Tibial nerve (tissue), 4 donors: ENCODE data around the gene SUMO3. TPM values are rescaled to one million over a fixed set of nuclear protein-coding genes. Genes with fewer than 3 reads are reported as not detected.

Experiments
- DNase-seq, 2 donors: peaks; one replicate each; pipeline ENCODE4 v3.0.0-alpha.2; 2019; ENCODE audit warnings: low spot score in 2 of 2
- H3K27ac ChIP-seq, 4 donors: fragments of 200-600 bp; sonication (generic) in 3 of 4; one replicate each; pipeline ENCODE4 v1.5.1; 2017 to 2019; ENCODE audit warnings: mild to moderate bottlenecking in 1 of 4
- H3K27me3 ChIP-seq, 2 donors: fragments of 200-600 bp; sonication (generic) in 1 of 2; one replicate each; pipeline versions ENCODE4 v1.5.1 to v1.6.0; 2017 to 2019
- H3K36me3 ChIP-seq, 3 donors: fragments of 200-600 bp; sonication (generic); one replicate each; pipeline ENCODE4 v1.5.1; 2018 to 2019
- H3K4me1 ChIP-seq, 4 donors: fragments of 200-600 bp; sonication (generic) in 3 of 4; one replicate each; pipeline ENCODE4 v1.5.1; 2017 to 2019
- H3K4me3 ChIP-seq, 4 donors: fragments of 200-600 bp; sonication (generic) in 3 of 4; one replicate each; pipeline ENCODE4 v1.5.1; 2017 to 2019; ENCODE audit warnings: mild to moderate bottlenecking in 1 of 4, moderate library complexity in 1 of 4
- H3K9me3 ChIP-seq, 4 donors: fragments of 200-600 bp; sonication (generic) in 3 of 4; one replicate each; pipeline ENCODE4 v1.5.1; 2017 to 2019
- EP300 ChIP-seq, 2 donors: sonication (generic); formaldehyde crosslinking; IDR thresholded peaks; one replicate each; pipeline ENCODE4 v1.6.1; 2017; ENCODE audit warnings: antibody characterized with exemption in 2 of 2, mild to moderate bottlenecking in 1 of 2
- POLR2A ChIP-seq, 2 donors: fragments of 450-650 bp; IDR thresholded peaks; one replicate each; pipeline ENCODE4 v1.6.1; 2017; ENCODE audit warnings: antibody characterized with exemption in 2 of 2, mild to moderate bottlenecking in 2 of 2, moderate library complexity in 2 of 2
- WGBS, 2 donors: methylation state at CpG; one replicate each; pipeline ENCODE4 v1.1.5; 2018; 5-methylcytosine and 5-hydroxymethylcytosine counted together
- total RNA-seq, 4 donors: library from RNA; depleted of rRNA; stranded (reverse); fragments of >200 nt; gene quantifications; one replicate each; pipeline ENCODE4 v1.1.0, GENCODE V29; 2016
- TF ChIP-seq, protein P1 (sequence below), 5 experiments: fragments of 200-600 bp in 3 of 5; fragments of 450-650 bp in 2 of 5; sonication (generic) in 3 of 5; IDR thresholded peaks; one replicate each; pipeline ENCODE4 v1.5.1; 2016 to 2019; ENCODE audit warnings: antibody characterized with exemption in 5 of 5, mild to moderate bottlenecking in 3 of 5, moderate library complexity in 2 of 5

Gene SUMO3
- total RNA-seq, 4 donors from 2014 or later: 59.9 to 70.8 (median 62.1) TPM

DNA sequence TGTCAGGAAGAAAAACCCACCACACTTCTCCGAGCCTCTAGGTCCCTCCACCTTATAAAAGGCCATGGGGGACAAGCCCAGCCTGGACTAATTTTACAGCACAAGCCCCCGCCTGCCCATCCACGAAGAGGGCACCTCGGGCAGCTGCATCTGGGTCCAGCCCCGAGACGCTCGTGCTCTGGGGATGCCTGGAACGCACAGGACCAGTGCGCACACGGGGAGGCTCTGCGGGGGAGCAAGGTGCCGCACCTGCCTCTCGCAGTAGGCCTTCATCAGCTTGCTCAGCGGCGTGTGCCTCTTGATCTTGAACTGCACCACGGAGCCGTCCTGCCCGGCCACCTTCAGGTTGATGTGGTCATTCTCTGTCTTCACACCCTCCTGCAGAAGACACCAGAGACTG lies 4.1 kb downstream of the SUMO3 start:
- Histone ChIP-seq H3K4me1 (peaks cover 0 to 48% (median 15%) of the 10 kb centered on the region in 4 donors), H3K9me3 (no peaks in the 10 kb centered on the region), H3K27ac (peak overlapping the region in 1 of 4 donors; percentile 46), H3K4me3 (no peak overlapping the region), H3K27me3 (no peaks in the 10 kb centered on the region), H3K36me3 (peaks cover 0 to 51% (median 0%) of the 10 kb centered on the region in 3 donors)
- TF ChIP-seq POLR2A (IDR thresholded peaks at IDR 0.05): no peak
- TF ChIP-seq EP300 (IDR thresholded peaks at IDR 0.05): no peak
- TF ChIP-seq, protein P1, sequence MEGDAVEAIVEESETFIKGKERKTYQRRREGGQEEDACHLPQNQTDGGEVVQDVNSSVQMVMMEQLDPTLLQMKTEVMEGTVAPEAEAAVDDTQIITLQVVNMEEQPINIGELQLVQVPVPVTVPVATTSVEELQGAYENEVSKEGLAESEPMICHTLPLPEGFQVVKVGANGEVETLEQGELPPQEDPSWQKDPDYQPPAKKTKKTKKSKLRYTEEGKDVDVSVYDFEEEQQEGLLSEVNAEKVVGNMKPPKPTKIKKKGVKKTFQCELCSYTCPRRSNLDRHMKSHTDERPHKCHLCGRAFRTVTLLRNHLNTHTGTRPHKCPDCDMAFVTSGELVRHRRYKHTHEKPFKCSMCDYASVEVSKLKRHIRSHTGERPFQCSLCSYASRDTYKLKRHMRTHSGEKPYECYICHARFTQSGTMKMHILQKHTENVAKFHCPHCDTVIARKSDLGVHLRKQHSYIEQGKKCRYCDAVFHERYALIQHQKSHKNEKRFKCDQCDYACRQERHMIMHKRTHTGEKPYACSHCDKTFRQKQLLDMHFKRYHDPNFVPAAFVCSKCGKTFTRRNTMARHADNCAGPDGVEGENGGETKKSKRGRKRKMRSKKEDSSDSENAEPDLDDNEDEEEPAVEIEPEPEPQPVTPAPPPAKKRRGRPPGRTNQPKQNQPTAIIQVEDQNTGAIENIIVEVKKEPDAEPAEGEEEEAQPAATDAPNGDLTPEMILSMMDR (IDR thresholded peaks at IDR 0.05): no peak
- DNase-seq: no peak
- 87 to 95% methylated on average over 5 to 10 of the region's 18 CpGs for WGBS, 2 donors

- H3K4me1 ChIP-seq: peaks cover 0 to 43% (median 15%) of the 10 kb centered on the region in 4 donors
- peaks cover 0 to 56% (median 0%) of the 10 kb centered on the region in 3 donors for H3K36me3 ChIP-seq
- WGBS, 2 donors: 86 to 90% methylated on average over 10 of the region's 10 CpGs
- H3K9me3 ChIP-seq: no peaks in the 10 kb centered on the region
- no peak overlapping the region for H3K4me3 ChIP-seq
- DNase-seq: no peak
- no peak overlapping the region for H3K27ac ChIP-seq
- no peak for TF ChIP-seq POLR2A (IDR thresholded peaks at IDR 0.05)
- TF ChIP-seq EP300 (IDR thresholded peaks at IDR 0.05): no peak
- TF ChIP-seq, protein P1 (IDR thresholded peaks at IDR 0.05): no peak
- no peaks in the 10 kb centered on the region for H3K27me3 ChIP-seq
Measured at GRCh38 chr21:44813149-44813548, 4.7 kb downstream of the SUMO3 start.

- Histone ChIP-seq H3K4me3 (no peak overlapping the region), H3K27me3 (no peaks in the 10 kb centered on the region), H3K4me1 (peaks cover 0 to 43% (median 15%) of the 10 kb centered on the region in 4 donors), H3K27ac (no peak overlapping the region), H3K36me3 (peaks cover 0 to 61% (median 3%) of the 10 kb centered on the region in 3 donors), H3K9me3 (no peaks in the 10 kb centered on the region)
- TF ChIP-seq EP300 (IDR thresholded peaks at IDR 0.05): no peak
- no peak for TF ChIP-seq POLR2A (IDR thresholded peaks at IDR 0.05)
- TF ChIP-seq, protein P1 (IDR thresholded peaks at IDR 0.05): no peak
- 85 to 90% methylated on average over 12 to 14 of the region's 14 CpGs for WGBS, 2 donors
- DNase-seq: no peak
Measured at GRCh38 chr21:44812640-44813039, 5.2 kb downstream of the SUMO3 start.

DNA sequence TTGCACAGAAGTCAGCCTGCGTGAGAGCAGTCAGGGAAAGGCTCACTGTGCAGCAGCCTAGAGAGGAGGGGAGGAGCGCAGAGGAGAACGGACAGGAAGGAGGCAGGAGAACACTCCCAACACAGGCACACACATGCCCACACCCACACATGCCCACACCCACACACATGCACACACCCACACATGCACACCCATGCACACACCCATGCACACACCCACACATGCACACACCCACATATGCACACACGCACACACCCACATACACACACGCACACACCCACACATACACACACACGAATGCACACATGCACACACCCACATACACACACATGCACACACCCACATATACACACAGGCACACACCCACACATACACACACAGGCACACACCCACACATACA lies 7.1 kb downstream of the SUMO3 start:
- TF ChIP-seq EP300 (IDR thresholded peaks at IDR 0.05) (no peak), POLR2A (IDR thresholded peaks at IDR 0.05) (no peak)
- TF ChIP-seq, protein P1 (IDR thresholded peaks at IDR 0.05): no peak
- Histone ChIP-seq H3K27ac (no peak overlapping the region), H3K36me3 (peaks cover 0 to 80% (median 7%) of the 10 kb centered on the region in 3 donors), H3K4me1 (peaks cover 0 to 27% (median 4%) of the 10 kb centered on the region in 4 donors), H3K4me3 (no peak overlapping the region), H3K27me3 (no peaks in the 10 kb centered on the region), H3K9me3 (no peaks in the 10 kb centered on the region)
- 82 to 86% methylated on average over 5 to 6 of the region's 6 CpGs for WGBS, 2 donors
- DNase-seq: no peak

DNA sequence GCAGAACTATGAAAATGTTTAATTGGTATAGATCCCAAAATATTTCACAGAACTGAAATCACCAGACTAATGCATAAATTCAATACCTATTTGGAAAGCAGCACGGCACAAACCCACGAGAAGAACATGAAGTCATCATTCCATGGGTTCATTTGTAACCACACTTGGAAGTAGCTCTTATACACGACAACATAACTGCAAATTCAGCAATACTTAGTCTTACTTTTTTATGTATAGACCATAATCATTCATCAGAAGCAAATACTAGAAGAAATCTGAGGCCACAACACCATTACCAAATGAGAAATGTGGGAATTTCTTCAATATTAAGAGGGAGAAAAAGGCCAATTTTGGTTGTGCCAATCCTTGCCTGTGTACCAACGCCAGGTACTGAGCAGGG lies 12.0 kb downstream of the SUMO3 start:
- no peaks in the 10 kb centered on the region for H3K9me3 ChIP-seq
- no peak overlapping the region for H3K4me3 ChIP-seq
- peaks cover under 1 to 17% (median 9%) of the 10 kb centered on the region in 4 donors for H3K4me1 ChIP-seq
- WGBS, 2 donors: 80 to 90% methylated on average over 4 of the region's 4 CpGs
- no peak for DNase-seq
- H3K27me3 ChIP-seq: no peaks in the 10 kb centered on the region
- TF ChIP-seq, protein P1 (IDR thresholded peaks at IDR 0.05): no peak
- TF ChIP-seq EP300 (IDR thresholded peaks at IDR 0.05): no peak
- no peak for TF ChIP-seq POLR2A (IDR thresholded peaks at IDR 0.05)
- no peak overlapping the region for H3K27ac ChIP-seq
- peaks cover 0 to 75% (median 7%) of the 10 kb centered on the region in 3 donors for H3K36me3 ChIP-seq
